MCF 10A (cell line): ENCODE data around the gene RAD9A. TPM values are rescaled to one million over a fixed set of nuclear protein-coding genes. Genes with fewer than 3 reads are reported as not detected.

Source experiments
- Bru-seq: library from RNA; stranded (reverse); fragments of 400-500 nt; gene quantifications from one replicate; lab custom pipeline; 2021; lab: Mats Ljungman, UMichigan
- BruChase-seq, 2 experiments: library from RNA; stranded (reverse); fragments of 400-500 nt; gene quantifications; one replicate each; lab custom pipeline; 2021; lab: Mats Ljungman, UMichigan
- BruUV-seq: library from RNA; stranded (reverse); fragments of 400-500 nt; replicated peaks from 2 replicates; lab custom pipeline; 2021; lab: Mats Ljungman, UMichigan
- CTCF ChIA-PET: fragments of 300-600 bp; sonication (Branson Sonifier 250); formaldehyde crosslinking; extraction: SDS; loops from one replicate; lab custom pipeline; 2021; ENCODE audit warnings: antibody characterized with exemption, inconsistent platforms; lab: Yijun Ruan, JAX
- POLR2A ChIA-PET: fragments of 300-600, 350-650 bp; sonication (Branson Sonifier 250); formaldehyde crosslinking; extraction: SDS; loops from one replicate; lab custom pipeline; 2020; ENCODE audit warnings: antibody characterized with exemption, inconsistent platforms; lab: Yijun Ruan, JAX
- DNase-seq: peaks from one replicate; pipeline ENCODE4 v3.0.0-alpha.2; 2018; ENCODE audit not compliant: unreplicated experiment
- H3K27ac Mint-ChIP-seq: one replicate; pipeline ENCODE4 v1.8.0; 2022; ENCODE audit warnings: mild to moderate bottlenecking, low read depth, mixed read lengths; ENCODE audit not compliant: unreplicated experiment
- H3K27me3 Mint-ChIP-seq: one replicate; pipeline ENCODE4 v1.8.0; 2022; ENCODE audit warnings: mixed read lengths; ENCODE audit not compliant: insufficient read depth, unreplicated experiment
- H3K36me3 Mint-ChIP-seq: one replicate; pipeline ENCODE4 v1.8.0; 2022; ENCODE audit warnings: mild to moderate bottlenecking, moderate library complexity, mixed read lengths; ENCODE audit not compliant: insufficient read depth, unreplicated experiment
- H3K4me1 Mint-ChIP-seq: one replicate; pipeline ENCODE4 v1.8.0; 2022; ENCODE audit warnings: mixed read lengths; ENCODE audit not compliant: insufficient read depth, unreplicated experiment
- H3K4me3 Mint-ChIP-seq: one replicate; pipeline ENCODE4 v1.8.0; 2022; ENCODE audit warnings: mild to moderate bottlenecking, moderate library complexity, mixed read lengths; ENCODE audit not compliant: unreplicated experiment
- H3K9me3 Mint-ChIP-seq: one replicate; pipeline ENCODE4 v1.8.0; 2022; ENCODE audit warnings: mixed read lengths; ENCODE audit not compliant: unreplicated experiment
- CTCF ChIP-seq: fragments of 200-600 bp; IDR thresholded peaks from one replicate; pipeline ENCODE4 v1.8.0; 2022; ENCODE audit warnings: antibody characterized with exemption, mild to moderate bottlenecking; ENCODE audit not compliant: unreplicated experiment
- intact Hi-C: fragments of 100-400 bp; cut with micrococcal nuclease; formaldehyde crosslinking; loops from 2 replicates; pipeline ENCODE4 v1.14.1; 2022
- long read RNA-seq: library from polyadenylated mRNA; stranded (forward); transcript quantifications from one replicate; pipeline ENCODE4 v2.0.0, GENCODE V29; 2022
- total RNA-seq: library from RNA; stranded (reverse); gene quantifications from 2 replicates; pipeline ENCODE4 v1.2.3, GENCODE V29; 2022

Gene RAD9A
- total RNA-seq (9.9 and 18.3 TPM in 2 replicates), Bru-seq, nascent RNA (percentile 45 among the genes with signal in this experiment), BruChase-seq, experiment 1, labeled RNA remaining after a 6-hour chase (percentile 59 among the genes with signal in this experiment), BruChase-seq, experiment 2, labeled RNA remaining after a 2-hour chase (percentile 55 among the genes with signal in this experiment)
- long read RNA-seq, partial matches to known transcripts, result 1 of 3 reads
- long read RNA-seq, other reads (novel, unspliced or antisense), result 2 of 3 reads

GRCh38 chr11:67391304-67392182 lies at the start of gene RAD9A:
RAD9A (plus strand) TSS chr11:67391986; CDS start chr11:67392045, 59 bp downstream.
- peaks cover 17% of the 10 kb centered on the region for H3K4me1 Mint-ChIP-seq
- H3K27ac Mint-ChIP-seq, result peak within 1 kb of the TSS; percentile 76
- CTCF ChIA-PET, result interaction anchor here (0.6 to 3.1 kb wide), 9 partner anchors 9 to 449 kb away, joined by 3 to 15 read pairs (median 6); partner anchors contain the start of gene PPP1CA
- intact Hi-C loops, result no loop called here
- no peak for TF ChIP-seq CTCF
- H3K36me3 Mint-ChIP-seq, result peaks cover 30% of the 10 kb centered on the region
- DNase-seq, result peak; percentile 92
- TSS peak; percentile 60 for BruUV-seq
- POLR2A ChIA-PET, result interaction anchor here (0.6 to 3.0 kb wide), 31 partner anchors 10 to 272 kb away, joined by 3 to 61 read pairs (median 4); partner anchors contain the start of genes AIP, ANKRD13D, CLCF1 and GRK2
- H3K9me3 Mint-ChIP-seq, result no peaks in the 10 kb centered on the region
- peak within 1 kb of the TSS; percentile 85 for H3K4me3 Mint-ChIP-seq
- H3K27me3 Mint-ChIP-seq, result no peaks in the 10 kb centered on the region

- H3K36me3 Mint-ChIP-seq, result peaks cover 5% of the 10 kb centered on the region
- peak overlapping the region; percentile 97 for H3K27ac Mint-ChIP-seq
- H3K4me3 Mint-ChIP-seq, result no peak overlapping the region
- no TSS peak for BruUV-seq
- no peak for TF ChIP-seq CTCF
- no peaks in the 10 kb centered on the region for H3K27me3 Mint-ChIP-seq
- DNase-seq, result no peak
- ChIA-PET POLR2A (interaction anchor here (0.9 to 3.7 kb wide), 3 partner anchors 10 to 26 kb away, joined by 3 to 21 read pairs (median 4); partner anchors contain the start of gene POLD4), CTCF (interaction anchor here (0.6 to 4.0 kb wide), 7 partner anchors 7 to 813 kb away, joined by 3 to 57 read pairs (median 3); no protein-coding TSS in a partner anchor)
- intact Hi-C loops, result no loop called here
- peaks cover 30% of the 10 kb centered on the region for H3K4me1 Mint-ChIP-seq
- no peaks in the 10 kb centered on the region for H3K9me3 Mint-ChIP-seq
These were observed 47.5 kb upstream of the RAD9A start for GRCh38 chr11:67344264-67344663.

- no peak for DNase-seq
- BruUV-seq, result TSS peak; percentile 54
These were observed 46.4 kb upstream of the RAD9A start for GRCh38 chr11:67345247-67345919.

More at GRCh38 chr11:67345247-67345919, 46.4 kb upstream of the RAD9A start:
- POLR2A ChIA-PET, result interaction anchor here (0.6 to 3.7 kb wide), 27 partner anchors 8 to 410 kb away, joined by 3 to 29 read pairs (median 5); partner anchors contain the start of genes ANKRD13D, CLCF1, POLD4 and RAD9A
- Mint-ChIP-seq H3K9me3 (no peaks in the 10 kb centered on the region), H3K4me1 (peaks cover 37% of the 10 kb centered on the region), H3K4me3 (peak overlapping the region; percentile 42), H3K36me3 (peaks cover 5% of the 10 kb centered on the region), H3K27me3 (no peaks in the 10 kb centered on the region), H3K27ac (peak overlapping the region; percentile 97)
- intact Hi-C loops, result loop anchor here (5.0 kb wide), 1 partner anchor 37 kb away; no protein-coding TSS in a partner anchor
- CTCF ChIA-PET, result interaction anchor here (0.6 to 4.0 kb wide), 25 partner anchors 9 to 1682 kb away, joined by 3 to 57 read pairs (median 4); partner anchors contain the start of gene PPP1CA
- TF ChIP-seq CTCF, result no peak
